ENCODE data around the gene MAN1C1. TPM values are rescaled to one million over a fixed set of nuclear protein-coding genes. Genes with fewer than 3 reads are reported as not detected.

MAN1C1 gene
- total RNA-seq, 1 experiment from 2014 or later, result 16.8 TPM

DNA sequence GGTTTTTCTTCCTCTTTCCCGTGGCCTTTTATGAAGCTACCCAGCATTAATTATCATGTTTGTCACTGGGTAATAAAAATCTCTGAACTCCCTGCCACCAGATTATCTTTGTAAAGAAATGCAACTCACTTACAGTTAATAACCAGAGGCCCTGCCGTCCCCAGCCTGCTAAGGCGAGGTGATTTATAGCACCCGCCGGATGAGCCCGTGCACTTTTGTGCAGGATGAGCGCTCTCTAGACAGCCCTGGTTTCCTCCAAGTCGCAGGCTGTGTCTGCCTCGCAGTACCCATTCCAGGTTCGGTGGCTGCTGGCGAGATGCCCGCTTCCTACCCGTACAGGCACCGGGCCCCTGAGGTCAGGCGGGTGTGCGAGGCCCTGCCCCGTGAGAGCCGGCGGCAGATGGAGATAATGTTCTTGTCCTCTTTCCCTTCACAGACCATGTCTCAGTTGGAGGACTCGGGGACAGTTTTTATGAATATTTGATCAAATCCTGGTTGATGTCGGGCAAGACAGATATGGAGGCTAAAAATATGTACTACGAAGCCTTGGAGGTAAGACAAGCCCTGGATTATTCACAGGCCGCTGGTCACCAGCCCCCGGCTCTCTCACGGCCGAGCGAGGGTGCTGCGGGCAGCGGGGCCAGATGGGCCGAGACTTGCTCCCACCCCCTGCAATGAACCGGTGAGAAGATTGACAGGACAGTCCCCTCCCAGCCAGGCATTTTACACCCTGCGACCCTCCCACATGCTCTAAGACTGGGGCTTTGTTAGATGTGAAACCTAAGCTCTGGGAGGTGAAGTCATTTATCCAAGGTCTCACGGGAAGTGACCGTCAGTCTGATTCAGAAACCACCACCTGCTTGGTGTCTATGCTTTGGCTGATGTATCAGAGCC lies 154.9 kb downstream of the MAN1C1 start:
- no peaks in the 10 kb centered on the region for H3K36me3 Mint-ChIP-seq
- no peaks in the 10 kb centered on the region for H3K9me3 Mint-ChIP-seq
- peaks cover 49% of the 10 kb centered on the region for H3K4me1 Mint-ChIP-seq
- H3K4me3 Mint-ChIP-seq, result no peak overlapping the region
- H3K27ac Mint-ChIP-seq, result peak overlapping the region; percentile 66; the same call in 1 of the 2 replicates
- DNase-seq (ENCODE audit: low spot score) (peak; percentile 32), ATAC-seq (peak; percentile 63)
- ChIA-PET CTCF (interaction anchor here (0.9 to 1.3 kb wide), 4 partner anchors 9 to 153 kb away, joined by 3 to 7 read pairs (median 4); no protein-coding TSS in a partner anchor), POLR2A (no interaction called here)
- TF ChIP-seq, protein P1, sequence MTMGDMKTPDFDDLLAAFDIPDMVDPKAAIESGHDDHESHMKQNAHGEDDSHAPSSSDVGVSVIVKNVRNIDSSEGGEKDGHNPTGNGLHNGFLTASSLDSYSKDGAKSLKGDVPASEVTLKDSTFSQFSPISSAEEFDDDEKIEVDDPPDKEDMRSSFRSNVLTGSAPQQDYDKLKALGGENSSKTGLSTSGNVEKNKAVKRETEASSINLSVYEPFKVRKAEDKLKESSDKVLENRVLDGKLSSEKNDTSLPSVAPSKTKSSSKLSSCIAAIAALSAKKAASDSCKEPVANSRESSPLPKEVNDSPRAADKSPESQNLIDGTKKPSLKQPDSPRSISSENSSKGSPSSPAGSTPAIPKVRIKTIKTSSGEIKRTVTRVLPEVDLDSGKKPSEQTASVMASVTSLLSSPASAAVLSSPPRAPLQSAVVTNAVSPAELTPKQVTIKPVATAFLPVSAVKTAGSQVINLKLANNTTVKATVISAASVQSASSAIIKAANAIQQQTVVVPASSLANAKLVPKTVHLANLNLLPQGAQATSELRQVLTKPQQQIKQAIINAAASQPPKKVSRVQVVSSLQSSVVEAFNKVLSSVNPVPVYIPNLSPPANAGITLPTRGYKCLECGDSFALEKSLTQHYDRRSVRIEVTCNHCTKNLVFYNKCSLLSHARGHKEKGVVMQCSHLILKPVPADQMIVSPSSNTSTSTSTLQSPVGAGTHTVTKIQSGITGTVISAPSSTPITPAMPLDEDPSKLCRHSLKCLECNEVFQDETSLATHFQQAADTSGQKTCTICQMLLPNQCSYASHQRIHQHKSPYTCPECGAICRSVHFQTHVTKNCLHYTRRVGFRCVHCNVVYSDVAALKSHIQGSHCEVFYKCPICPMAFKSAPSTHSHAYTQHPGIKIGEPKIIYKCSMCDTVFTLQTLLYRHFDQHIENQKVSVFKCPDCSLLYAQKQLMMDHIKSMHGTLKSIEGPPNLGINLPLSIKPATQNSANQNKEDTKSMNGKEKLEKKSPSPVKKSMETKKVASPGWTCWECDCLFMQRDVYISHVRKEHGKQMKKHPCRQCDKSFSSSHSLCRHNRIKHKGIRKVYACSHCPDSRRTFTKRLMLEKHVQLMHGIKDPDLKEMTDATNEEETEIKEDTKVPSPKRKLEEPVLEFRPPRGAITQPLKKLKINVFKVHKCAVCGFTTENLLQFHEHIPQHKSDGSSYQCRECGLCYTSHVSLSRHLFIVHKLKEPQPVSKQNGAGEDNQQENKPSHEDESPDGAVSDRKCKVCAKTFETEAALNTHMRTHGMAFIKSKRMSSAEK (CRISPR knock-in tag; IDR thresholded peaks at IDR 0.05; ENCODE audit: borderline replicate concordance), result no peak
- TF ChIP-seq ZNF219 (CRISPR knock-in tag; IDR thresholded peaks at IDR 0.05; ENCODE audit: borderline replicate concordance), result no peak
- TF ChIP-seq, protein P2, sequence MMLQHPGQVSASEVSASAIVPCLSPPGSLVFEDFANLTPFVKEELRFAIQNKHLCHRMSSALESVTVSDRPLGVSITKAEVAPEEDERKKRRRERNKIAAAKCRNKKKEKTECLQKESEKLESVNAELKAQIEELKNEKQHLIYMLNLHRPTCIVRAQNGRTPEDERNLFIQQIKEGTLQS (CRISPR knock-in tag; conservative IDR thresholded peaks at IDR 0.05), result no peak
- TF ChIP-seq SMAD4 (CRISPR knock-in tag; IDR thresholded peaks at IDR 0.05), result no peak
- no peak for TF ChIP-seq TP53 (CRISPR knock-in tag; IDR thresholded peaks at IDR 0.05)
- TF ChIP-seq ZNF263 (CRISPR knock-in tag; IDR thresholded peaks at IDR 0.05; ENCODE audit: low read depth), result no peak
- TF ChIP-seq PRRX2 (CRISPR knock-in tag; IDR thresholded peaks at IDR 0.05), result no peak
- TF ChIP-seq JUN (CRISPR knock-in tag; IDR thresholded peaks at IDR 0.05), result no peak
- H3K27me3 Mint-ChIP-seq (ENCODE audit: low read depth), result no peaks in the 10 kb centered on the region; the same call in 1 of the 2 replicates

DNA sequence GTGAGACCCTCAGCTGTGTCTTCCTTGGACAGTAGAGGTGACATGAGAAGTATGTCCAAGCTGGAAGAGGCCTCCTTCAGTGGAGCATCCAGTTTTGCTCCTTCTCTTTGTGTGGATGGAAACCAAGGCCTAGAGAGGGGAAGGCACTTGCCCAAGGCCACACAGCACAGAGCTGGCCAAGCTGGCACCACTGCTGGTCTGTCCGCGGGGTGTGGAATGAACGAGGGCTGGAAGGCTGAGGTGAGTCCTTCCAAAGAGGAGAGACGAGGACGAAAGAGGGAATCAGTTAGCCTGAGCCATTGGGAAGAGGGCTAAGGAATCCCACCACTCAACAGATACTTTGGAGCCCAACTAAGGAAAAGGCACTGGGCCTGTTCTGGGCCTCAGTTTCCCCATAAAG lies 155.6 kb downstream of the MAN1C1 start:
- Mint-ChIP-seq H3K9me3 (no peaks in the 10 kb centered on the region), H3K27ac (peak overlapping the region; percentile 58; the same call in 1 of the 2 replicates), H3K36me3 (no peaks in the 10 kb centered on the region), H3K4me1 (peaks cover 49% of the 10 kb centered on the region), H3K4me3 (no peak overlapping the region), H3K27me3 (ENCODE audit: low read depth) (no peaks in the 10 kb centered on the region; the same call in 1 of the 2 replicates)
- ATAC-seq (no peak), DNase-seq (ENCODE audit: low spot score) (no peak)
- TF ChIP-seq, protein P3, sequence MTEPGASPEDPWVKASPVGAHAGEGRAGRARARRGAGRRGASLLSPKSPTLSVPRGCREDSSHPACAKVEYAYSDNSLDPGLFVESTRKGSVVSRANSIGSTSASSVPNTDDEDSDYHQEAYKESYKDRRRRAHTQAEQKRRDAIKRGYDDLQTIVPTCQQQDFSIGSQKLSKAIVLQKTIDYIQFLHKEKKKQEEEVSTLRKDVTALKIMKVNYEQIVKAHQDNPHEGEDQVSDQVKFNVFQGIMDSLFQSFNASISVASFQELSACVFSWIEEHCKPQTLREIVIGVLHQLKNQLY (CRISPR knock-in tag; IDR thresholded peaks at IDR 0.05), result no peak
- TF ChIP-seq, protein P4, sequence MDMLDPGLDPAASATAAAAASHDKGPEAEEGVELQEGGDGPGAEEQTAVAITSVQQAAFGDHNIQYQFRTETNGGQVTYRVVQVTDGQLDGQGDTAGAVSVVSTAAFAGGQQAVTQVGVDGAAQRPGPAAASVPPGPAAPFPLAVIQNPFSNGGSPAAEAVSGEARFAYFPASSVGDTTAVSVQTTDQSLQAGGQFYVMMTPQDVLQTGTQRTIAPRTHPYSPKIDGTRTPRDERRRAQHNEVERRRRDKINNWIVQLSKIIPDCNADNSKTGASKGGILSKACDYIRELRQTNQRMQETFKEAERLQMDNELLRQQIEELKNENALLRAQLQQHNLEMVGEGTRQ (CRISPR knock-in tag; IDR thresholded peaks at IDR 0.05), result no peak
- TF ChIP-seq, protein P5, sequence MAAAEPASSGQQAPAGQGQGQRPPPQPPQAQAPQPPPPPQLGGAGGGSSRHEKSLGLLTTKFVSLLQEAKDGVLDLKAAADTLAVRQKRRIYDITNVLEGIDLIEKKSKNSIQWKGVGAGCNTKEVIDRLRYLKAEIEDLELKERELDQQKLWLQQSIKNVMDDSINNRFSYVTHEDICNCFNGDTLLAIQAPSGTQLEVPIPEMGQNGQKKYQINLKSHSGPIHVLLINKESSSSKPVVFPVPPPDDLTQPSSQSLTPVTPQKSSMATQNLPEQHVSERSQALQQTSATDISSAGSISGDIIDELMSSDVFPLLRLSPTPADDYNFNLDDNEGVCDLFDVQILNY (CRISPR knock-in tag; IDR thresholded peaks at IDR 0.05), result no peak
- TF ChIP-seq CREB1 (CRISPR knock-in tag; IDR thresholded peaks at IDR 0.05), result no peak
- no peak for TF ChIP-seq NFE2L1 (CRISPR knock-in tag; IDR thresholded peaks at IDR 0.05)
- no peak for TF ChIP-seq TEAD1 (CRISPR knock-in tag; IDR thresholded peaks at IDR 0.05)
- no peak for TF ChIP-seq ETV6 (CRISPR knock-in tag; IDR thresholded peaks at IDR 0.05)
- TF ChIP-seq, protein P6, sequence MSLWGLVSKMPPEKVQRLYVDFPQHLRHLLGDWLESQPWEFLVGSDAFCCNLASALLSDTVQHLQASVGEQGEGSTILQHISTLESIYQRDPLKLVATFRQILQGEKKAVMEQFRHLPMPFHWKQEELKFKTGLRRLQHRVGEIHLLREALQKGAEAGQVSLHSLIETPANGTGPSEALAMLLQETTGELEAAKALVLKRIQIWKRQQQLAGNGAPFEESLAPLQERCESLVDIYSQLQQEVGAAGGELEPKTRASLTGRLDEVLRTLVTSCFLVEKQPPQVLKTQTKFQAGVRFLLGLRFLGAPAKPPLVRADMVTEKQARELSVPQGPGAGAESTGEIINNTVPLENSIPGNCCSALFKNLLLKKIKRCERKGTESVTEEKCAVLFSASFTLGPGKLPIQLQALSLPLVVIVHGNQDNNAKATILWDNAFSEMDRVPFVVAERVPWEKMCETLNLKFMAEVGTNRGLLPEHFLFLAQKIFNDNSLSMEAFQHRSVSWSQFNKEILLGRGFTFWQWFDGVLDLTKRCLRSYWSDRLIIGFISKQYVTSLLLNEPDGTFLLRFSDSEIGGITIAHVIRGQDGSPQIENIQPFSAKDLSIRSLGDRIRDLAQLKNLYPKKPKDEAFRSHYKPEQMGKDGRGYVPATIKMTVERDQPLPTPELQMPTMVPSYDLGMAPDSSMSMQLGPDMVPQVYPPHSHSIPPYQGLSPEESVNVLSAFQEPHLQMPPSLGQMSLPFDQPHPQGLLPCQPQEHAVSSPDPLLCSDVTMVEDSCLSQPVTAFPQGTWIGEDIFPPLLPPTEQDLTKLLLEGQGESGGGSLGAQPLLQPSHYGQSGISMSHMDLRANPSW (CRISPR knock-in tag; conservative IDR thresholded peaks at IDR 0.05; ENCODE audit: low read depth), result no peak
- TF ChIP-seq, protein P7, sequence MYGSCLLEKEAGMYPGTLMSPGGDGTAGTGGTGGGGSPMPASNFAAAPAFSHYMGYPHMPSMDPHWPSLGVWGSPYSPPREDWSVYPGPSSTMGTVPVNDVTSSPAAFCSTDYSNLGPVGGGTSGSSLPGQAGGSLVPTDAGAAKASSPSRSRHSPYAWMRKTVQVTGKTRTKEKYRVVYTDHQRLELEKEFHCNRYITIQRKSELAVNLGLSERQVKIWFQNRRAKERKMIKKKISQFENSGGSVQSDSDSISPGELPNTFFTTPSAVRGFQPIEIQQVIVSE (CRISPR knock-in tag; IDR thresholded peaks at IDR 0.05; ENCODE audit: borderline replicate concordance), result no peak
- CTCF ChIA-PET, result interaction anchor here (0.9 to 1.3 kb wide), 4 partner anchors 8 to 154 kb away, joined by 3 to 7 read pairs (median 4); no protein-coding TSS in a partner anchor
- POLR2A ChIA-PET, result no interaction called here

Measured in WTC11 (cell line).